ENCODE results near the gene KRTAP16-1.
"Not testable (repeated sequence)": the region's sequence is repeated elsewhere in the genome, so short reads cannot be mapped to it uniquely, and the experiment has no call there.

KRTAP16-1 gene

GRCh38 chr17:41347869-41348760 lies 39.0 kb upstream of the KRTAP16-1 start:
- no peaks in the 10 kb centered on the region for H3K4me1 ChIP-seq
- no peak for DNase-seq
- no peak overlapping the region for H3K4me3 ChIP-seq
- no peaks in the 10 kb centered on the region for H3K36me3 ChIP-seq
- intact Hi-C loops (cut with DNase I; ENCODE audit: low total_unique reads), result no loop called here
- H3K9me3 ChIP-seq, result no peaks in the 10 kb centered on the region
- no peaks in the 10 kb centered on the region for H3K27me3 ChIP-seq
- TF ChIP-seq CTCF (IDR thresholded peaks at IDR 0.05), result no peak
- no peak overlapping the region for H3K27ac ChIP-seq

GRCh38 chr17:41346421-41346820 lies 37.3 kb upstream of the KRTAP16-1 start:
- H3K27me3 ChIP-seq; H3K27ac ChIP-seq; H3K4me1 ChIP-seq; DNase-seq; H3K9me3 ChIP-seq; H3K4me3 ChIP-seq; H3K36me3 ChIP-seq; intact Hi-C loops (cut with DNase I; ENCODE audit: low total_unique reads): not testable (repeated sequence)

GRCh38 chr17:41345992-41346391 lies 36.9 kb upstream of the KRTAP16-1 start:
- H3K27me3 ChIP-seq, result no peaks in the 10 kb centered on the region
- TF ChIP-seq CTCF (IDR thresholded peaks at IDR 0.05), result no peak
- intact Hi-C loops (cut with DNase I; ENCODE audit: low total_unique reads), result no loop called here
- no peaks in the 10 kb centered on the region for H3K9me3 ChIP-seq
- no peaks in the 10 kb centered on the region for H3K36me3 ChIP-seq
- no peak overlapping the region for H3K27ac ChIP-seq
- no peaks in the 10 kb centered on the region for H3K4me1 ChIP-seq
- no peak overlapping the region for H3K4me3 ChIP-seq
- no peak for DNase-seq

GRCh38 chr17:41343029-41343428 lies 33.9 kb upstream of the KRTAP16-1 start:
- no peaks in the 10 kb centered on the region for H3K27me3 ChIP-seq
- H3K27ac ChIP-seq, result no peak overlapping the region
- TF ChIP-seq CTCF (IDR thresholded peaks at IDR 0.05), result no peak
- H3K4me3 ChIP-seq, result no peak overlapping the region
- no peaks in the 10 kb centered on the region for H3K36me3 ChIP-seq
- no peaks in the 10 kb centered on the region for H3K9me3 ChIP-seq
- intact Hi-C loops (cut with DNase I; ENCODE audit: low total_unique reads), result no loop called here
- H3K4me1 ChIP-seq, result peaks cover 0 to 4% (median 0%) of the 10 kb centered on the region in 4 donors
- DNase-seq, result no peak

GRCh38 chr17:41340934-41341861 lies 32.1 kb upstream of the KRTAP16-1 start:
- no peak for DNase-seq
- Histone ChIP-seq H3K27ac (no peak overlapping the region), H3K36me3 (no peaks in the 10 kb centered on the region), H3K9me3 (no peaks in the 10 kb centered on the region), H3K4me1 (peaks cover 0 to 4% (median 0%) of the 10 kb centered on the region in 4 donors), H3K27me3 (no peaks in the 10 kb centered on the region), H3K4me3 (no peak overlapping the region)
- intact Hi-C loops (cut with DNase I; ENCODE audit: low total_unique reads), result no loop called here
- no peak for TF ChIP-seq CTCF (IDR thresholded peaks at IDR 0.05)

- Histone ChIP-seq H3K9me3 (no peaks in the 10 kb centered on the region), H3K27me3 (no peaks in the 10 kb centered on the region), H3K4me1 (peaks cover 0 to 4% (median 0%) of the 10 kb centered on the region in 4 donors), H3K36me3 (no peaks in the 10 kb centered on the region), H3K4me3 (no peak overlapping the region), H3K27ac (no peak overlapping the region)
- no peak for DNase-seq
- no peak for TF ChIP-seq CTCF (IDR thresholded peaks at IDR 0.05)
- intact Hi-C loops (cut with DNase I; ENCODE audit: low total_unique reads), result no loop called here
Observed at GRCh38 chr17:41340494-41340893, 31.4 kb upstream of the KRTAP16-1 start.

Measured in tibial artery (tissue), 4 donors.